ENCODE results near the gene BCL11A. TPM values are rescaled to one million over a fixed set of nuclear protein-coding genes. Genes with fewer than 3 reads are reported as not detected.

The BCL11A gene
- total and polyA plus RNA-seq, 9 donors, result 0.81 to 5.7 (median 3.2) TPM; not detected in 1

- Histone ChIP-seq H3K4me1 (ENCODE audit: insufficient read depth) (no peaks in the 10 kb centered on the region), H3K27ac (no peak overlapping the region), H3K4me3 (no peak overlapping the region), H3K36me3 (no peaks in the 10 kb centered on the region), H3K9me3 (no peaks in the 10 kb centered on the region), H3K27me3 (no peaks in the 10 kb centered on the region)
- DNase-seq, result no peak
- TF ChIP-seq EP300 (IDR thresholded peaks at IDR 0.05), result no peak
- no peak for TF ChIP-seq POLR2A (IDR thresholded peaks at IDR 0.05)
- TF ChIP-seq, protein P1, sequence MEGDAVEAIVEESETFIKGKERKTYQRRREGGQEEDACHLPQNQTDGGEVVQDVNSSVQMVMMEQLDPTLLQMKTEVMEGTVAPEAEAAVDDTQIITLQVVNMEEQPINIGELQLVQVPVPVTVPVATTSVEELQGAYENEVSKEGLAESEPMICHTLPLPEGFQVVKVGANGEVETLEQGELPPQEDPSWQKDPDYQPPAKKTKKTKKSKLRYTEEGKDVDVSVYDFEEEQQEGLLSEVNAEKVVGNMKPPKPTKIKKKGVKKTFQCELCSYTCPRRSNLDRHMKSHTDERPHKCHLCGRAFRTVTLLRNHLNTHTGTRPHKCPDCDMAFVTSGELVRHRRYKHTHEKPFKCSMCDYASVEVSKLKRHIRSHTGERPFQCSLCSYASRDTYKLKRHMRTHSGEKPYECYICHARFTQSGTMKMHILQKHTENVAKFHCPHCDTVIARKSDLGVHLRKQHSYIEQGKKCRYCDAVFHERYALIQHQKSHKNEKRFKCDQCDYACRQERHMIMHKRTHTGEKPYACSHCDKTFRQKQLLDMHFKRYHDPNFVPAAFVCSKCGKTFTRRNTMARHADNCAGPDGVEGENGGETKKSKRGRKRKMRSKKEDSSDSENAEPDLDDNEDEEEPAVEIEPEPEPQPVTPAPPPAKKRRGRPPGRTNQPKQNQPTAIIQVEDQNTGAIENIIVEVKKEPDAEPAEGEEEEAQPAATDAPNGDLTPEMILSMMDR (IDR thresholded peaks at IDR 0.05), result no peak
- 81 to 88% (median 82%) methylated on average over 1 of the region's 1 CpG for WGBS, 3 donors
- intact Hi-C loops (cut with DNase I), result no loop called here
These were observed 67.4 kb downstream of the BCL11A start for GRCh38 chr2:60486067-60486466.

DNA sequence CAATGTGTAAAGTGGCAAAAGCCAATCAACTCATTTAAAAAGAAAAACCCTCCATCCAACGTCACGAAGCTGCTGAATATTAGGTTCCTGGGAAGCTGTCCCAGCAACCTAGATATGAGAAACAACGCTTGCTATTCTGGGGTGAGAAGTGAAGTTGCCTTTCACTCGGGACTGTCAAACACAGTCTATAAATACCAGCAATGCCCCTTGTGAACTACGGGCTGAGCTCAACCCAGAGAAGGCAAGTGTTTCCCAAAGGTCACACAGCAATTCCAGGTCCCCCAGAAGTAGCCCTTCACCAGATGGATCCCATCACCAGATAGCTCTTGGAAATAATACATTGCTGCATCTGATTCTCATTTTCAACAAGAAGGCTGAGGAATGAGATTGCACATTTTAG lies 67.9 kb downstream of the BCL11A start:
- H3K36me3 ChIP-seq, result no peaks in the 10 kb centered on the region
- H3K9me3 ChIP-seq, result no peaks in the 10 kb centered on the region
- DNase-seq, result no peak
- TF ChIP-seq EP300 (IDR thresholded peaks at IDR 0.05) (no peak), POLR2A (IDR thresholded peaks at IDR 0.05) (no peak)
- TF ChIP-seq, protein P1 (IDR thresholded peaks at IDR 0.05), result no peak
- no peaks in the 10 kb centered on the region for H3K4me1 ChIP-seq (ENCODE audit: insufficient read depth)
- no peaks in the 10 kb centered on the region for H3K27me3 ChIP-seq
- H3K4me3 ChIP-seq, result no peak overlapping the region
- no peak overlapping the region for H3K27ac ChIP-seq
- WGBS, 3 donors, result 60 to 69% (median 65%) methylated on average over 5 of the region's 5 CpGs
- intact Hi-C loops (cut with DNase I), result no loop called here

GRCh38 chr2:60485055-60485454 lies 68.4 kb downstream of the BCL11A start:
- no peak overlapping the region for H3K27ac ChIP-seq
- H3K27me3 ChIP-seq, result no peaks in the 10 kb centered on the region
- no peaks in the 10 kb centered on the region for H3K9me3 ChIP-seq
- intact Hi-C loops (cut with DNase I), result no loop called here
- WGBS, 3 donors, result 90 to 95% (median 91%) methylated on average over 4 of the region's 4 CpGs
- no peak for DNase-seq
- no peaks in the 10 kb centered on the region for H3K4me1 ChIP-seq (ENCODE audit: insufficient read depth)
- no peaks in the 10 kb centered on the region for H3K36me3 ChIP-seq
- no peak overlapping the region for H3K4me3 ChIP-seq
- TF ChIP-seq EP300 (IDR thresholded peaks at IDR 0.05) (no peak), POLR2A (IDR thresholded peaks at IDR 0.05) (no peak)
- TF ChIP-seq, protein P1 (IDR thresholded peaks at IDR 0.05), result no peak

- no peak for TF ChIP-seq EP300 (IDR thresholded peaks at IDR 0.05)
- TF ChIP-seq, protein P1 (IDR thresholded peaks at IDR 0.05), result no peak
- no peak for TF ChIP-seq POLR2A (IDR thresholded peaks at IDR 0.05)
- DNase-seq, result no peak
- H3K9me3 ChIP-seq, result no peaks in the 10 kb centered on the region
- no peak overlapping the region for H3K27ac ChIP-seq
- 8 to 30% (median 17%) methylated on average over 7 of the region's 7 CpGs for WGBS, 3 donors
- H3K27me3 ChIP-seq, result no peaks in the 10 kb centered on the region
- H3K4me1 ChIP-seq (ENCODE audit: insufficient read depth), result no peaks in the 10 kb centered on the region
- H3K4me3 ChIP-seq, result no peak overlapping the region
- H3K36me3 ChIP-seq, result no peaks in the 10 kb centered on the region
- intact Hi-C loops (cut with DNase I), result no loop called here
These were observed 69.3 kb downstream of the BCL11A start for GRCh38 chr2:60484133-60484645.
